Upper lobe of left lung (tissue), 6 donors: ENCODE results near the gene GIT2. TPM values are rescaled to one million over a fixed set of nuclear protein-coding genes. Genes with fewer than 3 reads are reported as not detected.

Experiments
- ATAC-seq, 2 donors: fragments of 200-7000 bp; cut with Tn5 transposase; one replicate each; pipeline ENCODE4 v1.9.1; 2022; ENCODE audit warnings: mild to moderate bottlenecking in 2 of 2, moderate library complexity in 2 of 2; ENCODE audit not compliant: low FRiP score in 2 of 2
- DNase-seq, 2 donors: peaks; one replicate each; pipeline ENCODE4 v3.0.0-alpha.2; 2019 to 2020
- H3K27ac ChIP-seq, 4 donors: fragments of 200-600 bp; sonication (generic); one replicate each; pipeline ENCODE4 v1.5.1; 2016 to 2019
- H3K27me3 ChIP-seq, 4 donors: fragments of 200-600 bp; sonication (generic); one replicate each; pipeline ENCODE4 v1.5.1; 2017 to 2019
- H3K36me3 ChIP-seq, 4 donors: fragments of 200-600 bp; sonication (generic); one replicate each; pipeline ENCODE4 v1.5.1; 2016 to 2019
- H3K4me1 ChIP-seq, 4 donors: fragments of 200-600 bp; sonication (generic); one replicate each; pipeline ENCODE4 v1.5.1; 2018 to 2019
- H3K4me3 ChIP-seq, 4 donors: fragments of 200-600 bp; sonication (generic); one replicate each; pipeline ENCODE4 v1.5.1; 2017 to 2019; ENCODE audit warnings: mild to moderate bottlenecking in 2 of 4, moderate library complexity in 1 of 4
- H3K9me3 ChIP-seq, 4 donors: fragments of 200-600 bp; sonication (generic); one replicate each; pipeline ENCODE4 v1.5.1; 2018 to 2019
- CTCF ChIP-seq, 6 experiments: fragments of 450-650 bp in 4 of 6; fragments of 200-600 bp in 2 of 6; sonication (generic) in 2 of 6; IDR thresholded peaks; one replicate each; pipeline ENCODE4 v1.5.1; 2016 to 2019; ENCODE audit warnings: antibody characterized with exemption in 6 of 6
- EP300 ChIP-seq, 4 donors: sonication (generic); formaldehyde crosslinking; IDR thresholded peaks; one replicate each; pipeline ENCODE4 v1.5.1; 2017; ENCODE audit warnings: antibody characterized with exemption in 4 of 4, control low read depth in 2 of 4
- POLR2A ChIP-seq, 4 donors: fragments of 450-650 bp; IDR thresholded peaks; one replicate each; pipeline ENCODE4 v1.5.1; 2016 to 2017; ENCODE audit warnings: antibody characterized with exemption in 4 of 4, mild to moderate bottlenecking in 2 of 4
- POLR2AphosphoS5 ChIP-seq, 2 donors: sonication (generic); formaldehyde crosslinking; IDR thresholded peaks; one replicate each; pipeline ENCODE4 v1.5.1; 2017; ENCODE audit warnings: antibody characterized with exemption in 2 of 2
- WGBS, 2 donors: methylation state at CpG; one replicate each; pipeline ENCODE4 v1.1.5; 2017 to 2018; 5-methylcytosine and 5-hydroxymethylcytosine counted together
- total RNA-seq, 6 donors: library from RNA; depleted of rRNA in 4 of 6; stranded (reverse); fragments of >200 nt in 4 of 6; gene quantifications; one replicate each; pipeline versions ENCODE4 v1.1.0 to v1.2.1, GENCODE V29; 2016 to 2021
- donor health status: DM: no; HTN: no; CAD: no; lungs with moderate emphysema.
- donor health status: DM: no; HTN: yes; CAD: no; lungs with severe emphysema.

Gene GIT2
- 10 to 100 TPM; 45.1 to 89.1 (median 55.3) TPM for total RNA-seq

GRCh38 chr12:109995686-109996482 is at the start of gene GIT2:
TSS of gene GIT2 (minus strand) at chr12:109996368. CDS start at chr12:109996224, 144 bp downstream.
- ATAC-seq (peak; percentile 90 to 94), DNase-seq (peak; percentile 96 to 97)
- peak within 1 kb of the TSS; percentile 95 to 98 (median 96) for H3K27ac ChIP-seq
- WGBS, 2 donors = 0 to 1% methylated on average over 16 to 34 of the region's 65 CpGs
- peaks cover 29 to 56% (median 33%) of the 10 kb centered on the region in 4 donors for H3K4me1 ChIP-seq
- H3K36me3 ChIP-seq = peaks cover 0 to 7% (median 3%) of the 10 kb centered on the region in 4 donors
- H3K4me3 ChIP-seq = peak within 1 kb of the TSS; percentile 88 to 99 (median 96)
- H3K27me3 ChIP-seq = no peaks in the 10 kb centered on the region
- H3K9me3 ChIP-seq = no peaks in the 10 kb centered on the region
- peak in 3 of 4 donors; percentile 50 to 96 (median 93) for TF ChIP-seq POLR2A (IDR thresholded peaks at IDR 0.05)
- peak in 1 of 6 experiments; percentile 5 for TF ChIP-seq CTCF (IDR thresholded peaks at IDR 0.05)
- TF ChIP-seq EP300 (IDR thresholded peaks at IDR 0.05) = peak in 1 of 4 donors; percentile 11
- peak; percentile 90 to 96 for TF ChIP-seq POLR2AphosphoS5 (IDR thresholded peaks at IDR 0.05)

GRCh38 chr12:110042264-110042663 is 46.1 kb upstream of the GIT2 start:
- Histone ChIP-seq H3K27me3 (no peaks in the 10 kb centered on the region), H3K4me1 (peaks cover 41 to 53% (median 46%) of the 10 kb centered on the region in 4 donors), H3K9me3 (no peaks in the 10 kb centered on the region), H3K4me3 (no peak overlapping the region), H3K27ac (peak overlapping the region in 3 of 4 donors; percentile 30 to 49 (median 45)), H3K36me3 (peaks cover 0 to 37% (median 14%) of the 10 kb centered on the region in 4 donors)
- TF ChIP-seq CTCF (IDR thresholded peaks at IDR 0.05) = no peak
- peak in 1 of 2 donors; percentile 27 for TF ChIP-seq POLR2AphosphoS5 (IDR thresholded peaks at IDR 0.05)
- TF ChIP-seq EP300 (IDR thresholded peaks at IDR 0.05) = peak in 1 of 4 donors; percentile 24
- DNase-seq (no peak), ATAC-seq (no peak)
- 72 to 92% methylated on average over 3 of the region's 3 CpGs for WGBS, 2 donors

- Histone ChIP-seq H3K36me3 (peaks cover 7 to 62% (median 38%) of the 10 kb centered on the region in 4 donors), H3K9me3 (no peaks in the 10 kb centered on the region), H3K4me1 (peaks cover 27 to 45% (median 38%) of the 10 kb centered on the region in 4 donors), H3K27me3 (no peaks in the 10 kb centered on the region), H3K4me3 (no peak overlapping the region), H3K27ac (peak overlapping the region; percentile 76 to 87 (median 80))
- 32 to 33% methylated on average over 5 of the region's 5 CpGs for WGBS, 2 donors
- DNase-seq (peak in 1 of 2 donors; percentile 68), ATAC-seq (peak; percentile 73 to 90)
- TF ChIP-seq EP300 (IDR thresholded peaks at IDR 0.05) = peak in 3 of 4 donors; percentile 32 to 92 (median 41)
- TF ChIP-seq CTCF (IDR thresholded peaks at IDR 0.05) = no peak
- peak in 1 of 4 donors; percentile 52 for TF ChIP-seq POLR2A (IDR thresholded peaks at IDR 0.05)
- TF ChIP-seq POLR2AphosphoS5 (IDR thresholded peaks at IDR 0.05) = no peak
Measured at GRCh38 chr12:110039085-110039807, 43.1 kb upstream of the GIT2 start.

- WGBS, 2 donors = 57 to 65% methylated on average over 5 of the region's 5 CpGs
- Histone ChIP-seq H3K36me3 (peaks cover 12 to 62% (median 42%) of the 10 kb centered on the region in 4 donors), H3K4me1 (peaks cover 27 to 44% (median 38%) of the 10 kb centered on the region in 4 donors)
Measured at GRCh38 chr12:110038741-110039084, 42.5 kb upstream of the GIT2 start.

GRCh38 chr12:110037315-110037714 is 41.1 kb upstream of the GIT2 start:
- H3K36me3 ChIP-seq = peaks cover 15 to 72% (median 45%) of the 10 kb centered on the region in 4 donors
- DNase-seq = no peak
- H3K4me3 ChIP-seq = no peak overlapping the region
- peak overlapping the region; percentile 15 to 87 (median 79) for H3K27ac ChIP-seq
- 93 to 100% methylated on average over 1 to 5 of the region's 5 CpGs for whole genome bisulfite sequencing, 2 donors
- H3K27me3 ChIP-seq = no peaks in the 10 kb centered on the region
- peaks cover 19 to 36% (median 27%) of the 10 kb centered on the region in 4 donors for H3K4me1 ChIP-seq
- no peak for ATAC-seq
- TF ChIP-seq EP300 (IDR thresholded peaks at IDR 0.05) (no peak), POLR2A (IDR thresholded peaks at IDR 0.05) (no peak), POLR2AphosphoS5 (IDR thresholded peaks at IDR 0.05) (no peak), CTCF (IDR thresholded peaks at IDR 0.05) (no peak)
- no peaks in the 10 kb centered on the region for H3K9me3 ChIP-seq

More at GRCh38 chr12:110038741-110039084, 42.5 kb upstream of the GIT2 start:
- H3K27ac ChIP-seq = peak overlapping the region; percentile 74 to 87 (median 80)
- H3K27me3 ChIP-seq = no peaks in the 10 kb centered on the region
- ATAC-seq (peak in 1 of 2 donors; percentile 23), DNase-seq (no peak)
- H3K4me3 ChIP-seq = no peak overlapping the region
- H3K9me3 ChIP-seq = no peaks in the 10 kb centered on the region
- no peak for TF ChIP-seq EP300 (IDR thresholded peaks at IDR 0.05)
- no peak for TF ChIP-seq POLR2A (IDR thresholded peaks at IDR 0.05)
